Measurements from ENCODE around the gene SIRPB2.
"Not testable (repeated sequence)": the region's sequence is repeated elsewhere in the genome, so short reads cannot be mapped to it uniquely, and the experiment has no call there.

Gene SIRPB2

GRCh38 chr20:1499528-1500420 lies 8.6 kb upstream of the SIRPB2 start:
- no peak for DNase-seq

GRCh38 chr20:1497371-1497770 lies 6.2 kb upstream of the SIRPB2 start:
- DNase-seq = not testable (repeated sequence)

DNA sequence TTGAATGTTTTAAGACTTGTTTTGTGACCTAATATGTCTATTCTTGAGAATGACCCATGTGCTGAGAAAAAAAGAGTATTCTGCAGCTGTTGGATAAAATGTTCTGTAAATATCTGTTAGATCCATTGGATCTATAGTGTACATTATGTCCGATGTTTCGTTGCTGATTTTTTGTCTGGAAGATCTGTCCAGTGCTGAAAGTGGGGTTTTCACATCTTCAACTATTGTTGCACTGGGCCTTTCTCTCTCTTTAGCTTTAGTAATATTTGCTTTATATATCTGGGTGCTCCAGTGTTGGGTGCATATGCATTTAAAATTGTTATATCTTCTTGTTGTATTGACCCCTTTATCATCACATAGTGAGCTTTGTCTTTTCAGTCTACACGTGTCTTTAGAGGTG lies 5.7 kb upstream of the SIRPB2 start:
- DNase-seq = no peak

DNA sequence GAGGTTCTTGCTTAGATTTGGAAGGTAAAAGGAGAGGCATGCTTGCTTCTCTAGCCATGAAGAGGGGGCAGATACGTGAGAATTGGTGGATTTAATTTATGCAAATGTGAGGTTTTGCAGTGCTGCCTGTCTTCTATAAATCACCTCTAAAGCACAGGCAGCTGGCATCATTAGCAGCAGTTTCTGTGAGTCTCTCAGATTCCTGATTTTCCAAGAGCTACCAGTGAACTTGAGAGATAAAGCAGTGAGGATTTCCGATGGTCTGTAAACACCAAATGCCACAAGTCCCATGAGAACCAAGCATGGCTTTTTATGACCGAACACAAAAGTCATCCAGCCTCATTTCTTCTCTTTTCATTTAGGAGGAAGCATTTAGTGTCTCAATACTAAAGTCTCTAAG lies 3.2 kb upstream of the SIRPB2 start:
- no peak for DNase-seq

DNA sequence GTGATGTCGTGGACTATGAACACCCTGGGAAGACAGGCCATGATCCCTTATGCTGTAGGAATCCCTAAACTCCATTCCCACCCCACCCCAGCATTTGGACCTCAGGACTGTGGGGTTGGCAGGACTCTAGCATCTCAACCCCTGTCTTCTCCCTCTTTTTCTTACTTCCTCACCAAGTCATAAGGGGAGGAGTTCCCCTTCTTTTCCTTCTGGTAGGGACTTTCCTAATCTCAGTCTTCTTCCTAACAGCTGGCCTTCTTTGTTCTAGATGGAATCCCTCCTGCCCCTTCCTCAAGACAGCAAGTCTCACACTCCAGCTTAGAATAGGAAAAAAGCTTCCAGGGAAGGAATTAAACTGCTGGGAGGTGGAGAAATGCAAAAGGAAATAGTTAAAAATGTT lies 2.3 kb upstream of the SIRPB2 start:
- no peak for DNase-seq

DNA sequence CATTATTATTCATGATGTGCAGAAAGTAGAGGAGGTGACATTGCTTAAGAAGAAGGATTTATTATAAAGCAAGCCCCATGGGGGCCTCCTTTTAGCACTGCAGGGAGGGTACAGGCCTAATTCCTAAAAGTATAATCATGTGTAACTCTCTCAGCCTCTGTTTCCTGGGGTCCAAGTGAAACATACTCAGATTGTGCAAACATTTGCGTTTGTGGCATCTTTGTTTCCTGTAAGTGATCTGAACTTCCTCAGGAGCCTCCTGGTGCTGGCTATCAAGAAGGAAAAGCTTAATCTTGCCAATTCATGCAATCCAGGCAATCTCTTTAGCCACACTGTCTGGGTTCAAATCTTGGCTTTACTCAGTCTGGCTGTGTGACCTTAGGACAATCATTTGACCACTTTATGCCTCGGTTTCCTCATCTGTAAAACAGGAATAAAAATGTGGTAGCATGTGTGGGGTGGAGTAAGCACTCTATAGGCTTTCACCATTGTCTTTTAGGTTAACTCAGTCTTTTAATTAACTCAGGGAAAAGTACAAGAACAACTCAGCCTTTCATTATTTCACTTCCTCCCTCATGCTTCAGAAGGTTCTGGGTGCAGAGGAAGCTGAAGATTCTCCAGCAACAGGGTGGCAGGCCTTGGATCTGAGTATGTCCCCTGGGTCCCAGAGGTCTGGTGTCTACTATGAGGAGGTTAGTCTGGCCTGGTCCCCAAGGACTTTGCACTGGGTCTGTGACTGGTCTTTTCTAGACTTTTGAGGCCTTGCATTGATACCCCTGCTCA lies 831 bp upstream of the SIRPB2 start:
- DNase-seq = no peak

DNA sequence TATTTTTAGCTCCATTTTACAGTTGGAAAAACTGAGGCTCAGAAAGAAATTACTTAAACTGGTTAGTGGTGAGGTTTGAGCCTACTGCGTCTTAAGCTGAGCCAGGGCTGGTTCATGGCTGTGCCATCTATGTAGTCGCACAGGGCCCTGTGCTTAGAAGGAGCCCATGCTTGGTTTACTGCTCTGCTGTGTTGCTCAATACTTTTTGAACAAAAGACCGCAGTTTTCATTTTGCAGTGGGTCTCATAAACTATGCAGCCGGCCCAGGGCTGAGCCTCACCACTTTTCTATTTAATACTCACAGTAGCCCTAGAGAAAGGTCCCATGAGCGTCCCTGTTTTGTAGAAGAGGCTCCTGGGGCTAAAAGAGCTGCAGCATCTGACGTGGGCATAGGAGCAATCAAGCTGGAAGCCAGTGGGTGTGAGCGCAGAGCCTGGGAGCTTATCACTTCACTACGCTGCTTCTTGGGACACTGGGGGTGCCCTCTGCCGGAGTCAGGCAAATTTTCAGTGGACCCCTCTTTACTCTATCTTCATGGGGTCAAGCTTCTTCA lies 501 bp downstream of the SIRPB2 start:
- DNase-seq = no peak

DNA sequence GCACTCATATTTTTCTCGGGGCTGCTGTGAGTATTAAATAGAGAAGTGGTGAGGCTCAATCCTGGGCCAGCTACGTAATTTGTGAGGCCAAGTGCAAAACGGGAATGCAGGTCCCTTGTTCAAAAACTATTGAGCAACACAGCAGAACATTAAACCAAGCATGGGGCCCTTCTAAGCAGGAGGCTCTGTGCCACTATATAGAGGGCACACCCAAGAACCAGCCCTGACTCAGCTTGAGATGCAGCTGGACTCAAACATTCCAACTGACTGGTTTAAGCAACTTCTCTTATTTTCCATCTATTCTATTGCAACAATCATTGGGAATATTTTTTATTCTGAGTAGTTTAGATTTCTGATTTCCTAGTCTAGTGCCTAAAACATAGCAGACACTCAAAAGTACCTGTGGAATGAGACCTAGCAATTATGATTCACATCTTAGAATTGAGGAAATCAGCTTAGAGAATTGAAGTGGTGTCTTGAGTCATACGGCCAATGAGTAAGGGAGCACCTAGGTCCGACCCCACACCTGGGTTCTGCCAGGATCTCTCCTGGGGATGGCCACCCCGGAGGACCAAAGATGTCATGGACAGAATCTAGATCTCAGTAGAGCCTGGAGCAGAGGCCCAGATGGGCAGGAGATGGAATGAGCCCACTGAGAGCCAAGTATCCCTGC lies 1.3 kb downstream of the SIRPB2 start:
- DNase-seq = no peak

DNA sequence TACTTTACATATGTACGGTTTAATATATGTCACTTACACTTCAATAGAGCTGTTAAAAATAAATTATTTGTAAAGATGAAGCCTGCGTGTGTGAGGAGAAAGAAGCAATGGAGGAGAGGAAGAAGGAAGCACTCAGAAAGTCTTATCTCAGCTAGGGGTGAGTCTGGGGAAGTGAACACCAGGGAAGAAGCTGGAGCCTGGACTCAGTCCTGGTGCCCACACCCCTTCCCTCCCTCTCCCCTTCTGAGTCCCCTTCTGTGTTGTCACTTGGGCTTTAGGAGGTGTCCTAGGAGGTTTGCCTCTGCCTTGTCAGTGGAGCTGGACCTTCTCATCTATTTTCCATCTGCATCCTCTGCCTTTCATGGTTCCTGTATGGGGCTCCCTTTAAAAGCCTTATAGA lies 1.9 kb downstream of the SIRPB2 start:
- DNase-seq = no peak

- no peak for DNase-seq
Measured at GRCh38 chr20:1486566-1486965, 4.7 kb downstream of the SIRPB2 start.

DNA sequence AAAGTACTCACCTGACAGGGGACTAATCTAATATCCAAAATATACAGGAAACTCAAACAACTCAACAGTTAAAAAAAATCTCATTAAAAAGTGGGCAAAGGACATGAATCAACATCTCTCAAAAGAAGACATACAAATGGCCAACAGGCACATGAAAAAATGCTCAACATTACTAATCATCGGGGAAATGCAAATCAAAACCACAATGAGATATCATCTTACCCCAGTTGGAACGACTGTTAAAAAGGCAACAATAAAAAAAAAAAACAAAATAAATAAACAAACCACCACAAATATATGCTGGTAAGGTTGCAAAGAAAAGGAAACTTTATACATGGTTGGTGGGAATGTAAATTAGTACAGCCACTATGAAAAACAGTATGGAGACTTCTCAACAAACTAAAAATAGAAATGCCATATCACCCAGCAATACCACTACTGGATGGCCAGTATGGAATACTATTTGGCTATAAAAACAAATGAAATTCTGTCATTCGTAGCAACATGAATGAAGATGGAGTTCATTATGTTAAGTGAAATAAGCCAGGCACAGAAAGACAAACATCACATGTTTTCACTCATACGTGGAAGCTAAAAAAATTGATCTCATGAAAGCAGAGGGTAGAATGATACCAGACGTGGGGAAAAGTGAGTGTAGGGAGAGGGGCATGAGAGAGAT lies 6.6 kb downstream of the SIRPB2 start:
- DNase-seq = no peak

DNA sequence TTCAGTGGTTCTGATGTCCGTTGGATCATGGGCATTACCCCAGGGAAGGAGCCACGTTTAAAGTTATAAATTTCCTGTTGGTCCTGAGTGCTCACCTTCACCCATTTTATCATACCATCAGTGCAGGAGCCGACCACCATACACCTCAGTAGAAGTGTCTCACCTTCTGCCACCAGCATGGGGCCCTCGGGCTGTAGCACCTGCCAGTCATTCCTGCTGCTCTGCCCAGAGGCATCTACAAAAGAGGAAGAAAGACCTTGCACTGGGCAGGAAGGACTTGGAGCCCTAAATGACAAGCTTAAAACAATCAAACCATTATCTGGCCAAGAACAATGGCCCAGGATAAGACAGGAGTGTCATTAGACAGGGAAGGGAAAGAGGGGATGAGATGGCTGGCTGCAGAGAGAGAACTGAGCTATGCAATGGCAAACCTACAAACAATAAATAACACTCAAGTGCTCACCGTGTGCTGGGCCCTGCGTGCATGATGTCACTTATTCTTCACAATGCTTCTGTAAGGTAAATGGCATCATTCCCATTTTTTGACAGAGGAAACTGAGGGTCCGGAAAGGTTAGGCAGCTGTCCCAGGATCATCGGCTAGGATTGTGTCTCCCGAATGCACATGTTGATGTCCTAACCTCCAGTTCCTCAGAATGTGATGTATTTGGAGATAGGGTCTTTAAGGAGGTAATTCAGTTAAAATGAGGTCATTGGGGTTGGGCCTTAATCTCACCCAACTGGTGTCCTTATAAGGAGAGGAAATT lies 11.2 kb downstream of the SIRPB2 start:
- DNase-seq = no peak

DNA sequence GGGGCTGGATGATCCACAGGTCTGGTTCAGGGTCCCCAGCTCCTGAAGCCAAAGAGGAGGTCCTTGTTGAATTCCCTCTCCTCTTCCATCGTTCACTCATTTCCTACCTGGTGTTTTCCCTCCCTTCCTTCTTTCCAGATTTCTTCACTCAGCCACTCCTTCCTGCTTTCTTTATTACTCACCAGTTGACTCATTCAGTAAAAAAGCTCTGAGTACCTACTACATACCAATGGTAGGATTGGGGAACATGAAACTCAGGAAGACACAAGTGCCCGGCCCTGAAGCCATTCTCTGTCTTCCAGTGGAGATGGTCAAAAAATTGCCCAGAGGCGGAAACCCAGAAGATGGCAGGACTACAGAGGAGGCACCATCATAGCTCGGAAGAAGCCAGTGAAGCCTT lies 12.7 kb downstream of the SIRPB2 start:
- DNase-seq = no peak

- DNase-seq = no peak
Measured at GRCh38 chr20:1477896-1478490, 13.2 kb downstream of the SIRPB2 start.

- DNase-seq = no peak
Measured at GRCh38 chr20:1474817-1475603, 16.2 kb downstream of the SIRPB2 start.

GRCh38 chr20:1474325-1474724 lies 16.9 kb downstream of the SIRPB2 start:
- no peak for DNase-seq

GRCh38 chr20:1473246-1474220 lies 17.7 kb downstream of the SIRPB2 start:
- DNase-seq = no peak

DNA sequence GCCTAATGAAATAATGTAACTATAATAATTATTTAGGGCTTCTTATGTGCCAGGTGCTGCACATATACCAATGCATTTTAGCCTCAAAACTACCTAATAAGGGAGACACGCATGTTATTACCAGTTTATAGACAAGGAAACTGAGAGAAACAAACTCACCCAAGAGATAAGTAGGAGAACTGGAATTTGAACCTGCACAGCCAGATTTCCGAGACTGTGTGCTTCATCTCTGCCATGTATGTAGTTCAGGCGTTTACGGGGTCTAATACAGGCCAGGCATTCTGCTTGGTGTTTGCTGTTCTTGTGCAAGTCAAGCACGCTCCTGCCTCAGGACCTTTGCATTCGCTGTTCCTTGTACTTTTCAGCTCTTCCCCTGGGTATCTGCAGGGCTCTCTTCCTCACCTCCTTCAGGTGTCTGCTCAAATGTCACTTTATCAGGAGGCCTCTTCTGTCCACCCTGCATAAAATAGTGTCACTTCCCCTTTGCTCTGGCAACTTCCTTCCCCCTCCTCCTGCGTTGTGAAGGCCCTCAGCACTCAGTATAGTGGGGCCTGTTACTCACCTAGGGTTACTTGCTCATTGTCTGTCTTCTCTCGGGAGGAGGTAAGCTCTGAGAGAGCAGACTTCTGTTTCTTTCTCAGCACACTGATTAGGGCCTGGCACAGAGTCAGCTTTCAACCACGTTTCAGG lies 18.5 kb downstream of the SIRPB2 start:
- no peak for DNase-seq

DNA sequence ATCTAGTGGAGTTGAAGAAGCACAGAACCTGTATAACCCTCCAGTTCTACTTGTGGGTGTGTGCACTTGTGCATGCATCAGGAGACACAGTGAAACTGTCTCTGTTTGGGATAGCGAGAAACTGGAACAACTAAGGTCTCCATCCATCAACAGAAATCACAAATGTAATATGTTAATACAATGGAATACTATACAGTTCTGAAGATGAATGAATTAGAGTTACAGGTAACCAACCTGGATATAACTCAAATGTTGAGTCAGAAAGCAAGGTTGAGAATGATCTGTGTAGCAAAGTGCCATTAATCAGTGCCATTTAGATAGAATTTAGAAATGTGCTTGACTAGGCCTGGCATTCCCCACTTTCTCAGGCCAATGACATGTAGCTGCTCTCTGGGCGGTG lies 20.0 kb downstream of the SIRPB2 start:
- no peak for DNase-seq
